Karpas-422 (cell line): Measurements from ENCODE around the gene SORCS2. TPM values are rescaled to one million over a fixed set of nuclear protein-coding genes. Genes with fewer than 3 reads are reported as not detected.

Experiments used
- DNase-seq: peaks from one replicate; pipeline ENCODE4 v3.0.0-alpha.2; 2015
- H2AFZ ChIP-seq: fragments of 200-600 bp; sonication (generic); 2 replicates; pipeline ENCODE4 v1.6.1; 2014; ENCODE audit warnings: antibody characterized with exemption, low read length, mixed read lengths
- H3K27ac ChIP-seq: fragments of 200-600 bp; sonication (generic); 2 replicates; pipeline ENCODE4 v1.5.1; 2014; ENCODE audit warnings: mild to moderate bottlenecking, low read length, moderate library complexity
- H3K27me3 ChIP-seq: fragments of 200-600 bp; sonication (generic); 2 replicates; pipeline ENCODE4 v1.6.1; 2014; ENCODE audit warnings: low read length, mixed read lengths
- H3K36me3 ChIP-seq: fragments of 200-600 bp; sonication (generic); 2 replicates; pipeline ENCODE4 v1.6.1; 2014; ENCODE audit warnings: low read length, mixed read lengths; ENCODE audit not compliant: insufficient read depth
- H3K4me1 ChIP-seq: fragments of 200-600 bp; sonication (generic); 2 replicates; pipeline ENCODE4 v1.6.1; 2014; ENCODE audit warnings: mild to moderate bottlenecking, low read length, mixed read lengths
- H3K4me2 ChIP-seq: fragments of 200-600 bp; sonication (generic); 2 replicates; pipeline ENCODE4 v1.6.1; 2014; ENCODE audit warnings: low read length, low read depth, mild to moderate bottlenecking; ENCODE audit not compliant: poor library complexity, severe bottlenecking
- H3K4me3 ChIP-seq: fragments of 200-600 bp; sonication (generic); 2 replicates; pipeline ENCODE4 v1.5.1; 2014; ENCODE audit warnings: mild to moderate bottlenecking, antibody characterized with exemption, low read length, mixed read lengths
- H3K79me2 ChIP-seq: fragments of 200-600 bp; sonication (generic); 2 replicates; pipeline ENCODE4 v1.6.1; 2014; ENCODE audit warnings: mild to moderate bottlenecking, low read length, mixed read lengths
- H3K9ac ChIP-seq: fragments of 200-600 bp; sonication (generic); 2 replicates; pipeline ENCODE4 v1.6.0; 2014; ENCODE audit warnings: low read length
- H3K9me2 ChIP-seq: fragments of 200-600 bp; sonication (generic), shearing (Covaris generic); replicated peaks from 2 replicates; pipeline ENCODE4 v1.6.0; 2014; ENCODE audit warnings: mild to moderate bottlenecking, low read length, moderate library complexity; ENCODE audit not compliant: insufficient read depth
- H3K9me3 ChIP-seq: fragments of 300-700, 200-600 bp; sonication (generic); 2 replicates; pipeline ENCODE4 v1.6.1; 2014; ENCODE audit warnings: low read length, mixed read lengths
- H4K20me1 ChIP-seq: fragments of 200-600 bp; sonication (generic); 2 replicates; pipeline ENCODE4 v1.6.1; 2014; ENCODE audit warnings: mild to moderate bottlenecking, antibody characterized with exemption, low read length, low read depth; ENCODE audit not compliant: insufficient read depth
- total RNA-seq: library from RNA; depleted of rRNA; stranded (reverse); fragments of >200 nt; shearing (Covaris generic); gene quantifications from 2 replicates; pipeline ENCODE4 v1.2.3, GENCODE V29; 2014; ENCODE audit warnings: low replicate concordance

SORCS2 gene
- total RNA-seq, 1 experiment from 2014 or later: not detected

- no peaks in the 10 kb centered on the region for H3K79me2 ChIP-seq
Measured at GRCh38 chr4:7330811-7331681, 138.7 kb downstream of the SORCS2 start.

GRCh38 chr4:7331682-7332000 lies 139.3 kb downstream of the SORCS2 start:
- DNase-seq: no peak
- no peaks in the 10 kb centered on the region for H4K20me1 ChIP-seq
- no peaks in the 10 kb centered on the region for H3K9me2 ChIP-seq
- no peak overlapping the region for H2AFZ ChIP-seq
- no peak overlapping the region for H3K4me2 ChIP-seq
- no peaks in the 10 kb centered on the region for H3K27me3 ChIP-seq
- H3K4me1 ChIP-seq: no peaks in the 10 kb centered on the region
- no peaks in the 10 kb centered on the region for H3K79me2 ChIP-seq
- no peak overlapping the region for H3K4me3 ChIP-seq
- H3K9me3 ChIP-seq: no peaks in the 10 kb centered on the region
- no peak overlapping the region for H3K27ac ChIP-seq
- no peak overlapping the region for H3K9ac ChIP-seq
- no peaks in the 10 kb centered on the region for H3K36me3 ChIP-seq

More at GRCh38 chr4:7330811-7331681, 138.7 kb downstream of the SORCS2 start:
- Histone ChIP-seq H3K4me3 (no peak overlapping the region), H3K36me3 (no peaks in the 10 kb centered on the region), H3K9ac (no peak overlapping the region), H3K9me2 (no peaks in the 10 kb centered on the region), H3K4me2 (no peak overlapping the region), H3K9me3 (no peaks in the 10 kb centered on the region), H3K4me1 (no peaks in the 10 kb centered on the region), H2AFZ (no peak overlapping the region), H3K27ac (no peak overlapping the region), H4K20me1 (no peaks in the 10 kb centered on the region), H3K27me3 (no peaks in the 10 kb centered on the region)
- DNase-seq: no peak

DNA sequence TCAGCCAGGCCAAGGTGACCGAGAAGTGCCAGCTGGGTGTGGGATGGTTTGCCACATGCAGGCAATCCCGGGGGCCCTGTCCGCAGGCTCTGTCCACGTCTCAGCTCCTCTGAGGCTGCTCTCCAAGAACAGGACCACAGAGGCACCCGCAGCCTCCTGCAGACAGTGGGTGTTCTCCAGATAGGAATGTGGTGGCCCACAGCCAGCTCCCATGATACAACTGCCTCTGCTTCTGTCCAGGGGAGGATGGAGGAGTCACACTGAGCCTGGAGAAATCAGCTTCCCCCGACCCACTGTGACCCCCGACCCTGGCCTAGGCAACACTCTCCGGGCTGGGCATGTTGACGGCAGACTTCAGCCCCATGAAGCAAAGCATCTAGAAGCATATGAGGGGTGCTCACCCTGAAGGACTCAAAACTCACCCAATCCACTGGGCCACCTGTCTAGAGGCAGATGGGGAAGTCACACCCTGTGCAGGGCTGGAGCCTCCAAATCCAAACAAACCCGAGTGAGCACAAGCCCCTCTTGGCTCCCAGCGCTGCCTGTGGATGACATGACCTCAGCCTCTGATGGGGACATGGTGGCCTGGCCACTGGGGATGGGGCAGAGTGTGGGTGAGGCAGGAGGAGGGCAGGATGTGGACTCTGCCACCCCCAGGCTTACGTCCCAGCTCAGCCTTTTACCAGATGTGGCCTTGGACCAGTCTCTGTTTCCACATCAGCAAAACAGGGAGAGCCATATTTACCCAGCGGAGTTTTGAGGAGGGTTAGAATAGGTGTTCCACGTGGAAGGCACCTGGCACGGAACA lies 140.1 kb downstream of the SORCS2 start:
- Histone ChIP-seq H3K4me3 (no peak overlapping the region), H3K27me3 (no peaks in the 10 kb centered on the region), H3K9me3 (no peaks in the 10 kb centered on the region), H3K27ac (no peak overlapping the region), H3K4me2 (no peak overlapping the region), H3K36me3 (no peaks in the 10 kb centered on the region), H3K9ac (no peak overlapping the region), H3K4me1 (no peaks in the 10 kb centered on the region), H2AFZ (no peak overlapping the region), H4K20me1 (no peaks in the 10 kb centered on the region), H3K79me2 (no peaks in the 10 kb centered on the region), H3K9me2 (no peaks in the 10 kb centered on the region)
- no peak for DNase-seq

DNA sequence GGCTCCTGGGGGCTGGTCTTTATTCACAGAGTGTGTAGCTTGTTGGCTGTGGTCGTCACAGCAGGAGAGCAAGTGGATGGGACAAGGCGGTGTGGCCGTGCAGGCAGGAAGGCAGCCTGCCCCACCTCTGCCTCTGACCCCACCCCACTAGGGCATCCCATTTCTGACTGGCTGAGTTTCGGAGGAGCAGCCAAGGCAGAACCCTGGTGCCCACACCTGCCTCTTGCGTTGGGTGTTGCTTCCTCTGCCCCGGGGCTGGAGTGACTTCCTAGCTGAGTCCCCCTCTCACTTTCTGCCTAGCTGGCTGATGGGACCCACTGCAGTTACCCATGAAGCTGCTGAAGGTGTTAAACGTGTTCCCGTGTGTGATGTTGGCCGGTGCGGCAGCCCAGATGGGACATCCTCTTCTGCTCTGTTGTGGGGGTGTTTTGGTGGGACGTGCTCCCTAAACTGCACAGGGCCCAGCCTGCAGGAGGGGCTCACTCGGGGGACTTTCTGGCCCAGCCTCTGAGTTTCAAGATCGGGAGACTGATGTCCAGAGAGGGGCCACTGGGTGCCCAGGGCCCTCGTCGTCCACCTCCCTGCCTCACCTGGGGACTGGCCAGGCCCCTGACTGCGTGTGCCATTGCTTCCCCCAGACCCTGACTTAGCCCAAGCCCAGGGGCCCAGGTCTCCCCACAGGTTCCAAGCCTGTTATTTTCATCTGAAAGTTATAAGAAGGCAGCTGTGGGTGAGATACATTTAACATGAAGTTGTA lies 140.9 kb downstream of the SORCS2 start:
- no peak overlapping the region for H3K4me3 ChIP-seq
- H3K79me2 ChIP-seq: no peaks in the 10 kb centered on the region
- H4K20me1 ChIP-seq: no peaks in the 10 kb centered on the region
- H2AFZ ChIP-seq: no peak overlapping the region
- H3K9ac ChIP-seq: no peak overlapping the region
- DNase-seq: no peak
- no peak overlapping the region for H3K27ac ChIP-seq
- no peaks in the 10 kb centered on the region for H3K4me1 ChIP-seq
- H3K9me2 ChIP-seq: no peaks in the 10 kb centered on the region
- no peaks in the 10 kb centered on the region for H3K36me3 ChIP-seq
- no peaks in the 10 kb centered on the region for H3K27me3 ChIP-seq
- no peaks in the 10 kb centered on the region for H3K9me3 ChIP-seq
- H3K4me2 ChIP-seq: no peak overlapping the region

DNA sequence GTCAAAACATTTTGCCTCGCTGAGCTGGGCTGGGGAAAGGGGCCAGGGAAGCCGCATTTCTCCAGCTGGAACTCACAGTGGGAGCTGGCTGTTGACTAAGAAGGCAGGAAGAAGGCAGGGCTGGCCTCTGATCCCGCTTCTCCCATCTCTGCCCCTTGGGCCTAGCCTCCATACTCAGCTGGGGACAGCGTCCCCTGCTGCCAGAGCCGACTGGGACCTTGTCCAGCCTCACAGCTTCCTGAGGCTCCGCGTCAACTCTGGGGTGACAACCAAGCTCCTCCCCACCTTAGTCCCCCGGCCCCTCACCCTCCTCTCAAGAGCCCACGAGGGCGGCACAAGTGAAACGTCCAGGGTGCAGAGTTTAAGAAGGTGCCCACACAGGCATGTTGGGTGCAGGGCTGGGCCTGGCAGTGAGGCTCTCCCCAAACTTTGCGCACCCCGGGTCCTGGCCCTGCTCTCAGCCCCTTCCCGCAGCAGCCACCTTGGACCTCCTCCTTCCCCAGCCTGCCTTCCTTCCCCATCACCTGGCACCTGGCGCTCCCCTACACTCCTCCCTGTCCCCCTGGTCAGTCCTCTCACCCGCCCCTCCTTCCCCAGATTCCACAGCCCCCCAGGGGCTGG lies 141.6 kb downstream of the SORCS2 start:
- Histone ChIP-seq H3K9ac (no peak overlapping the region), H3K9me3 (no peaks in the 10 kb centered on the region), H3K9me2 (no peaks in the 10 kb centered on the region)

GRCh38 chr4:7334521-7335275 lies 142.4 kb downstream of the SORCS2 start:
- Histone ChIP-seq H3K79me2 (no peaks in the 10 kb centered on the region), H3K9me3 (no peaks in the 10 kb centered on the region), H3K4me3 (no peak overlapping the region), H3K9me2 (no peaks in the 10 kb centered on the region), H3K27me3 (no peaks in the 10 kb centered on the region), H3K9ac (no peak overlapping the region), H3K36me3 (no peaks in the 10 kb centered on the region), H4K20me1 (no peaks in the 10 kb centered on the region), H3K4me1 (no peaks in the 10 kb centered on the region), H2AFZ (no peak overlapping the region), H3K4me2 (no peak overlapping the region), H3K27ac (no peak overlapping the region)
- DNase-seq: no peak

More for the DNA sequence above, 141.6 kb downstream of the SORCS2 start:
- no peaks in the 10 kb centered on the region for H4K20me1 ChIP-seq
- DNase-seq: no peak
- H3K27ac ChIP-seq: no peak overlapping the region
- no peaks in the 10 kb centered on the region for H3K27me3 ChIP-seq
- H3K4me2 ChIP-seq: no peak overlapping the region
- no peaks in the 10 kb centered on the region for H3K79me2 ChIP-seq
- H3K36me3 ChIP-seq: no peaks in the 10 kb centered on the region
- H2AFZ ChIP-seq: no peak overlapping the region
- no peak overlapping the region for H3K4me3 ChIP-seq
- H3K4me1 ChIP-seq: no peaks in the 10 kb centered on the region

- peak; percentile 93 for DNase-seq
- Histone ChIP-seq H3K9me3 (no peaks in the 10 kb centered on the region), H3K9me2 (no peaks in the 10 kb centered on the region), H3K4me2 (no peak overlapping the region), H3K27ac (no peak overlapping the region), H3K9ac (no peak overlapping the region), H4K20me1 (no peaks in the 10 kb centered on the region), H3K79me2 (no peaks in the 10 kb centered on the region), H2AFZ (no peak overlapping the region), H3K4me3 (no peak overlapping the region), H3K4me1 (no peaks in the 10 kb centered on the region), H3K36me3 (no peaks in the 10 kb centered on the region), H3K27me3 (no peaks in the 10 kb centered on the region)
Measured at GRCh38 chr4:7335344-7336066, 143.2 kb downstream of the SORCS2 start.
